Activated CD8-positive, alpha-beta memory T cell treated with anti-CD3 and anti-CD28 coated beads for 48 hours (primary cell): ENCODE data around the gene MAPT.
"Not testable (repeated sequence)": the region's sequence is repeated elsewhere in the genome, so short reads cannot be mapped to it uniquely, and the experiment has no call there.

ENCODE experiments used
- DNase-seq, 3 experiments: peaks; one replicate each; pipeline ENCODE4 v3.0.0-alpha.2; 2020; ENCODE audit warnings: low read depth in 2 of 3, low spot score in 2 of 3

Gene MAPT

DNA sequence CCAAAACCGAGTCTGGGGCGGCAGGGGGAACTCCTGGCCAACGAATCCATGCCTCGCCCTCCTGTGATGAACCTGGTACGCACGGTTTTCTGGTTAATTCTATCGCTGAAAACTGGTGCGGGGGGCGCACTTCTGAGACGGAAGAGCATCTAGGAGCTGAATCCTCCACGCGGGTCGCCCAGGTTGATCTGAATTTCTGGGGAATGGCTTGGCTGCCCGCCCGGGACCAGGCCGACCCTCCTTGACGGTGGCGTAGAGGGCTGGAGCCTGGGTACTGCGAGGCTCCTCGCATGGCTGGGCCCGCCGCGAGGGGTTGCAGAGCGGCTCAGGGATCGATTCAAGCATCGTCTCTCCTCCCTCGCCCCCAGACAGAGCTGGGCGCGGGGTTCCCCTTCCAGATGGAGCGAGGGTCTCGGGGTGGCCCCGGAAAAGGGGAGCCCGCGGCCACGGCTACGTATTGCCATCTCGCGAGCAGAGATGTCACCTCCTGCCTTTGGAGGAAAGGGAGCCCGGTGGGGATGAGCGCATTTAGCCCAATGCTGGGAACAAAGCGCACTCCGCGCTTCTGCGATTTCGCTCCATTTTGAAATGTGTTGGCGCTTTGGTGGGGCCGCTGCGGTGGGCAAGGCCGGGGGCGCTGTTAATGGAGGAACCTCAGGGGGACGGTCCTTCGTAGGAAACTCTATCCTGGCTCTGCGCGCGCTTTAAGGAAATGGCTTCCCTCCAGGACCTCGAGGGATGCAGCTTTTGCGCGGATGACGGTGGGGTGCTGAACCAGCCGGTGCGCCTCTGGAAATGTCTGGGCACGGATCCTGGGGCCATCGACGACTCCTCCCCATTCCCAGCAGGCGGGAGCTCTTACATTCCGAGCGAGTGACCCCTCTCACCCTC lies 2.7 kb downstream of the MAPT start:
- DNase-seq, result no peak

GRCh38 chr17:45900136-45900535 lies 5.8 kb downstream of the MAPT start:
- DNase-seq, result no peak

- DNase-seq, result no peak
Measured at GRCh38 chr17:45900723-45901415, 6.5 kb downstream of the MAPT start.

GRCh38 chr17:45902892-45903346 lies 8.6 kb downstream of the MAPT start:
- DNase-seq, result no peak

DNA sequence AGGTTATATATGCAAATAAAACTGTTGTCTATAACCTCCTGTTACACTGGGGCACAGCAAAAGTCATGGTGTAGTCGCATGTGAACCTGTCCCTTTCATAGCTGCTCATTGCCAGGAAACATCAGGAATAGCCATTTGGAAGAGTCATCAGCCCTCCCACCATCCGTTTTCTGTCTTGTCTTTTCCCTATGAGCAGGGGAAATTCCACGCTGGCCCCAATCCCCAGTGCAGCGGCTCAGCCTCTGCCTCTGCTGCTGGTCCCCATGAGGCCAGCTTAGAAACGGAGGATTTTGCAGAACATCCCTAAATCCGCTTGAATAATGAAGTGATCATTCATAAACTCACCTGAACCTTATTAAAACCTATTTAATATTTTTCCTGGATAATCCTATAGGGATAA lies 10.5 kb downstream of the MAPT start:
- DNase-seq, result no peak

DNA sequence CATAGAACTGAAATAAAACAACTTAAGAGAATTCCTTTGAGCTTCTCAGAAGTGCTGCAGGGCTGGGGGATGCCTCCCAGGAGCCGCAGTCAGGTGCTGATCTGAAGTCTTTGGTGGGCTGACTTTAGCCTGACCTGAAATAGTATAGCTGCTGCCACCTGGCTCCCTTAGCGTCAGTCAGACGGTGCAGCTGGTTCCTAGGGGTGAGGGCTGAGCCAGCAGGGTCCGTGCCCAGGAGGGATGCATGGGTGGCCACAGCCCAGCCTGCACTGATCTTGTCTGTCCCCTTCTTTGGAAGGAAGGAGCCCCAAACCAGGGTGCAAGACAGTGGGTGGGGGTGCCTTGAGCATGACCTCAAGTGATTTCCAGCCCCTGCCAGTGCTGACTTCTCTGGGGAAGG lies 11.5 kb downstream of the MAPT start:
- DNase-seq, result no peak

DNA sequence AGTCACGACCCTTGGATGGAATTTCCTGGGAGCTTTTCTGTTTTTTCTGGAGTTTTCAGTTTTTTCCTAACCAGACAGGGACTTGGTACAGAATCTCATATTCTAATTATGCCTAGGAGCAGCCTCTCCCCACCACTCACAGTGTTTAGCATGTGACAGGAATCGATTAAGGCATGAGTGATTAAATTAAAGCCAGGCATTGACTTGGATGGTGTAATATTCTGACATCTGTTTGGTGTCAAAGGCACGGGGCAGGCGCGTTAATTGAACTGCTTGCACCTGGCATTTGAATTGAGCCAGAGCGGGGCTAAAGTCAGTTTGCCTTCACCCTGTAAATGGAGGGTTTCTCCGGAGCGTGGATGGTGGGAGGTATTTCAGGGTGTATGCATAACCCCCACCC lies 11.9 kb downstream of the MAPT start:
- no peak for DNase-seq

DNA sequence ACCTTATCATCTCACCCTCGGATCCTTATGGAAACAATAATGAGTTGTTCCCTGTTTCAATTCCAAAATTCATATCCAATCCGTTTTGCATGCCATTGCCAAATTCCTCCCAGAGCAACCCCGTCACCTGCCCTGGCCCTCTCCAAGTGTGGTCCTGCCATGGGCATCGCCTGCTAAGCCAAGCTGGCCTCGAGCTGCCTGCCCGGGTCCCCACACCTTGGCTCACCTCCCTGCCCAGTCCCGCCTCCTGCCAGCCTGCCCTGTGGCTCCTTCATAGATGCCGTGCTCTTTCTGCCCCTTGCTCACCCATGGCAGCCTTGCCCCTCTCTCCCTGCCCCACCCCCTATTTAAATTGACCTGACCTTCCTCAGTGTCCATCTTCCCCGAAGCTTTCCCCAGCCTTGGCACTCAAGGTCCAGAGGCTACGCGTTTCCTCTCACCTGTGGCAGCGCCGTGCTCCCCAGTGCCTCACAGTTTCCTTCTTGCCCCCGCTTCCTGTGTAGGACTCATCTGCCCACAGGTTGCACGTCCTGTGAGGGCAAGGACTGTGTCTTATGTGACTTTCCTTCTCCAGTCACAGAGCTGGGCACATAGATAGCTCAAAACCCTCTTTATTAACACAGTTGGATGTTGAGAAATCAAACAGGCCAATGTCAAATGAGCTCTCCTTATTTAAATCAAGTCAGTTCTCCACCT lies 12.7 kb downstream of the MAPT start:
- DNase-seq, result no peak

DNA sequence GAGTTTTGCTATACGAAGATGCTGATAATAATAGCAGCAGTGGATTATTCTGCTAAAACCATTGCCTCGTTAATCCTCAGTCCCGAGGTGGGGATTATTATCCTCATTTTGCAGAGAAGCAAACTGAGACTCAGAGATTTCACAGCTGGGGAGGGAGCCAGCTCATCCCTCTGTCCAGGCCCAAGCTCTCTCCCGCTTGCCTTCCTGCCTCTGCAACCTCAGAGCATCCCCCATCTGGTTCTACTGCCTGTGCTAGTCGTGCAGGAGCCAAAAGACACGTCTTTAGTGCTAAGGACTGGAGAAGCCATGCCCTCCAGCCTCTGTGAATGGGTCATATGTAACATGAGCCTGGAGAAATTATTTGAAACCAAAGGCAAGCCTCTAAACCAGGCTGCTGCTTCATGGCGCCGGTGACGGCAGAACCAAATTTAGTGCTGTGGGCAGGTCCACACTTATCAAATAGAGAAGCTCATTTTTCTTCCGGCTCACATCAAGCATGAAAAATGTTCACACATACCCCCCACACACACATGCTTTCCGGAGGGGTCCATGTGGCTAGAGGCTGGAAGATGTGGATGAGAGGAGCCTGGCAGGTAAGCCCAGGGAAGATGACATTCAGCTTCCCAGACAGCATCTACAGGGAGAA lies 13.5 kb downstream of the MAPT start:
- DNase-seq, result no peak

GRCh38 chr17:45908460-45908859 lies 14.1 kb downstream of the MAPT start:
- no peak for DNase-seq

GRCh38 chr17:45908935-45909334 lies 14.6 kb downstream of the MAPT start:
- DNase-seq, result no peak

DNA sequence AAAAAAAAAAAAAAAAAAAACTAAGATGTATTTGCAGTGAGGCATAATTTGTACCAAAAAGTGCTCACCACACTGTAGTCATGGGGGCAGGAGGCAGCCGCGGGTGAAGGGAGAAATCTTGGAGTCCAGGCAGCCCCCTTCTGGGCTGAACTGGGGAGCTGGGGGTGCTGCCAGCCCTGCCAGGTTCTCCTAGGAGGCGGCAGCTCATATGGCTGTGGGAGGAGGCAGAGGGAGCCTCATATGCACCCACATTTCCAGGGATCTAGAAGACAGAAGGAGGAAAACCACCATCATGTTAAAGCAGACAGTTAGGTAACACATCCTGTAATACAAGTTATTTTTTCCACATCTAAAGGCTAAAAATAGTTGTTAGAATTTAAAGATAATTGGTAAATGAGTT lies 16.3 kb downstream of the MAPT start:
- no peak for DNase-seq

DNA sequence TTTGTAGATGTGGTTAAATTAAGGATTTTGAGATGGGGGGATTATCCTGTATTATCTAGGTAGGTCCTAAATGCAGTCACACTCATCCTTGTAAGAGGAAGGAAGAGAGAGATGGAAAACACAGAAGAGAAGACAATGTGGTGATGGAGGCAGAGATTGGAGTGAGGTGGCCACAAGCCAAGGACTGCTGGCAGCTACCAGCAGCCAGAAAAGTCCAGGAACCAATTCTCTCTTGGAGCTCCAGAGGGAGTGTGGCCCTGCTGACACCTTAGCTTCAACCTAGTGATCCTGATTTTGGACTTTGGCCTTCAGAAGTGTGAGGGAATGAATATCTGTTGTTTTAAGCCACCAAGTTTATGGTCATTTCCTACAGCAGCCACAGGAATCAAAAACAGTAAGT lies 18.0 kb downstream of the MAPT start:
- no peak for DNase-seq

- DNase-seq, result not testable (repeated sequence)
Measured at GRCh38 chr17:45913030-45913429, 18.7 kb downstream of the MAPT start.

DNA sequence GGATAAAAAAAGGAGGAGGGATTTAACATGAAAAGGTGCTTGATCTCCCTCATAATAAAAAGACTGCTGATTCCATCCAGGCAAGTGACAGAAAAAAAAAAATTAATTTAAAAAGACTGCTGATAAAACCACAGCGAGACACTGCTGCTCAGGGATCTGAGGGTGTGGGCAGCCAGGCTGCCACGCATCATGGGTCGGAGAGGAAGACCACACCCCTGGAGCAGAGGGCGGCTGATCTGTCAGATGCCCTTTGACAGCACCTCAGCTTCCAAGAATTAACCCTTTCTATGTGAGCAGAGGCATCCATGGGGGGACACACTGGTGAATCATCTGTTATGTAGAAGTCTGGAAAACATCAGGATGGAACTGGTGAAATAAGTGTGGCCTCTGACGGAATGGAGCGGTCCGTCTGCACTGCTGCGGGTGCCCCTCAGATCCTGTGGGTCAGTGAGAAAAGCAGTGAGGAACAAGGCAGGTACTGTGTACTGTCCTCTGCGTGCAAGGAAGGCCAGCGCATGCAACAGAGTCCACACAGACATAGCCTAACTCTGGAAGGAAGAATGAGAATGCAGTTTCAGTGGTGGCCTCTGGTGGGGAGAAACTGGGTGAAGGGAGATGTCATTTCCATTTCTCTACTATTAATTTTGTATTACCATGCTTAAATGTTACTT lies 19.8 kb downstream of the MAPT start:
- DNase-seq, result no peak

- DNase-seq, result no peak
Measured at GRCh38 chr17:45915263-45915662, 20.9 kb downstream of the MAPT start.

DNA sequence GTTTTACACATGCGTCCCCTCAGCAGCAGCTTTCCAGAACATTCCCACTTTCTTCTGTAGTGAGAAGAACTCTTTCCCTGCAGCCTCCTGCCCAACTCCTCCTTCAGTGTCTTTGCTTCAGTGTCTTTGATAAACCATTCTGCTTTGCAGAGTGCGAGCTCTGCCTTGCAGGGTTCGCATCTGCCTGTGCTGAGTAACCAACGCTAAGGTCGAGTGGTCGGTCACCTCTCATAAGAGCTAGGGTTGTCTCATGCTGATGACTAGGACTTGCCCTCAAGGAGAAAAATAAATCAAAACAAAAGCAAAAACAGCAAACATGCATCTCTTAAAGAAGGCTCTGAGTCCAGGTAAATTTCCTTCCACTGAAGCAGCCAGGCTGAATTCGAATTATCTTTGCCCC lies 22.7 kb downstream of the MAPT start:
- DNase-seq, result no peak

DNA sequence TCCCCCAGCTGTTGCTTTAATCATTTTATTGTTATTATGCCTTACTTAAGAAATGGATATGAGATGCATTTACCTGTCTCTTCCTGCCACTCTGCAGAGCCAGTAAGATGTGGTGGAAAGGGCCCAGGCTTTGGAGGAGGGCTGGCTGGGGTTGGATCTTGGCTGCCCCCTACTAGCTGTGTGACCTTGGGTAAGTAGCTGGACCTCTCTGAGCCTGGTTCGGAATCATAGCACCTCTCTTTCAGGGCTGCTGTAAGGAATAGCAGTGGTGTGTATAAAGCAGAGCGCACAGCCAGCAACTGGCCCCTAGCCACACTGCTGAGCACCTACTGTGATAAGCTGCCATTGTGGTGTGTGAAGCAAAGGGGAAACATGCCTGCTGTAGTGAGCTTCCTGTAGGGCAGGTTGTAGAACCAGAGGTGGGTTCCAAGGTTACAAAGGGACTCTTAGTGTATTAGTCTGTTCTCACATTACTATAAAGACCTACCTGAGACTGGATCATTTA lies 23.9 kb downstream of the MAPT start:
- no peak for DNase-seq

- DNase-seq, result no peak
Measured at GRCh38 chr17:45919136-45919535, 24.8 kb downstream of the MAPT start.

DNA sequence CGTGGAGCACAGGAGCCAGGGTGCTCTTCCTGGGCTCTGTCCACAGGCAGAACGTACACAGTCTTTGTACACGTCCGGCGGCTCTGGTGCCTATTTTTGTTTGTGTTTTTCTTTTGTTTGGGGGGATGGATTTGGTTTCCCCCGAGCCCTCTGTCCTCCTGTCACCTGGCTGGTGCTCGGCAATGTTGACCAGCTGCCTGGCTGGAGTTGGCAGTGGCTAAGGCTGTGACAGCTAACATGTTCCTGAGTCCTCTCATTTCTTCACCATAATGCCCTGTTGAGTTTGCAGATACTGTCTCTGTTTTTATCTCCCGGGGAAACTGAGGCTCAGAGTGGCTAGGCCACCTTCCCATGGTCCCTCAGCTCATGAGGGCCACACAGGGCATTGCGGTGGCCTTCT lies 25.7 kb downstream of the MAPT start:
- no peak for DNase-seq
